GM12878 (cell line): ENCODE results near the gene WAS. TPM values are rescaled to one million over a fixed set of nuclear protein-coding genes. Genes with fewer than 3 reads are reported as not detected.

Experiments used
- ATAC-seq: fragments of 200-7000 bp; cut with Tn5 transposase; 3 replicates; pipeline ENCODE4 v1.9.1; 2020; ENCODE audit warnings: mild to moderate bottlenecking, moderate library complexity
- BruUV-seq: library from RNA; stranded (reverse); fragments of 400-500 nt; replicated peaks from 2 replicates; lab custom pipeline; 2021; lab: Mats Ljungman, UMichigan
- CTCF ChIA-PET: fragments of 300-600 bp; sonication (Branson Sonifier 250); formaldehyde crosslinking; extraction: SDS; loops from one replicate; lab custom pipeline; 2021; ENCODE audit warnings: inconsistent platforms; lab: Yijun Ruan, JAX
- POLR2A ChIA-PET: fragments of 350-600 bp; formaldehyde crosslinking; extraction: SDS; loops from one replicate; lab custom pipeline; 2021; ENCODE audit warnings: inconsistent platforms; lab: Charles Lee
- RAD21 ChIA-PET: fragments of 300-600 bp; sonication (Branson Sonifier 250); formaldehyde crosslinking; loops from one replicate; lab custom pipeline; 2023; ENCODE audit warnings: antibody characterized with exemption; ENCODE audit not compliant: unreplicated experiment; lab: Charles Lee
- SMC1A ChIA-PET: fragments of 300-600 bp; sonication (Branson Sonifier 250); formaldehyde crosslinking; loops from one replicate; lab custom pipeline; 2023; ENCODE audit not compliant: unreplicated experiment, uncharacterized antibody; lab: Charles Lee
- DNase-seq: peaks from one replicate; pipeline ENCODE4 v3.0.0-alpha.2; 2011; ENCODE audit warnings: low read depth, low spot score
- FAIRE-seq: peaks from 3 replicates; lab custom pipeline; 2011; peaks lifted over from hg19 to GRCh38; lab: Jason Lieb, UNC
- H2AFZ ChIP-seq: 2 replicates; pipeline ENCODE4 v1.6.0; 2011; ENCODE audit warnings: low read depth, low read length, control low read depth; ENCODE audit not compliant: control insufficient read depth
- H3K27ac ChIP-seq: 2 replicates; pipeline ENCODE4 v1.5.1; 2011; ENCODE audit warnings: control low read depth; ENCODE audit not compliant: control insufficient read depth, insufficient read depth
- H3K27me3 ChIP-seq, 2 experiments: replicated peaks in 1 of 2; 2 replicates each; pipeline versions ENCODE4 v1.6.0 to v1.6.1; 2011; ENCODE audit warnings: low read length in 1 of 2; ENCODE audit not compliant: control insufficient read depth in 2 of 2, insufficient read depth in 2 of 2
- H3K36me3 ChIP-seq, 2 experiments: 2 replicates each; pipeline ENCODE4 v1.5.1; 2011; ENCODE audit warnings: low read length in 1 of 2; ENCODE audit not compliant: control insufficient read depth in 2 of 2, insufficient read depth in 2 of 2
- H3K4me1 ChIP-seq: 2 replicates; pipeline ENCODE4 v1.6.1; 2011; ENCODE audit warnings: mild to moderate bottlenecking, low read length, moderate library complexity, mixed read lengths; ENCODE audit not compliant: control insufficient read depth, insufficient read depth
- H3K4me2 ChIP-seq: 2 replicates; pipeline ENCODE4 v1.6.0; 2011; ENCODE audit warnings: control low read depth; ENCODE audit not compliant: control insufficient read depth, insufficient read depth
- H3K4me3 ChIP-seq: fragments of 200-600 bp; sonication (generic); 2 replicates; pipeline ENCODE4 v1.5.1; 2016
- H3K79me2 ChIP-seq: 2 replicates; pipeline ENCODE4 v1.6.0; 2011; ENCODE audit warnings: low read length; ENCODE audit not compliant: control insufficient read depth, insufficient read depth
- H3K9ac ChIP-seq: 2 replicates; pipeline ENCODE4 v1.8.0; 2011; ENCODE audit warnings: low read length, control low read depth, mixed read lengths; ENCODE audit not compliant: control insufficient read depth, insufficient read depth
- H3K9me3 ChIP-seq: replicated peaks from 3 replicates; pipeline ENCODE4 v1.5.1; 2011; ENCODE audit warnings: mild to moderate bottlenecking, low read length; ENCODE audit not compliant: control insufficient read depth, insufficient read depth
- H4K20me1 ChIP-seq: 2 replicates; pipeline ENCODE4 v1.6.0; 2011; ENCODE audit not compliant: control insufficient read depth, insufficient read depth
- KAT2A ChIP-seq: conservative IDR thresholded peaks from 2 replicates; pipeline ENCODE4 v1.6.1; 2011; ENCODE audit warnings: low read depth, low read length; ENCODE audit not compliant: control insufficient read depth
- MLLT1 ChIP-seq: fragments of 450-650 bp; IDR thresholded peaks from 2 replicates; pipeline ENCODE4 v1.6.1; 2016; ENCODE audit warnings: mild to moderate bottlenecking
- RUNX3 ChIP-seq: IDR thresholded peaks from 2 replicates; pipeline ENCODE4 v1.6.1; 2012; ENCODE audit warnings: low read length, inconsistent platforms
- SKIL ChIP-seq: fragments of 450-650 bp; IDR thresholded peaks from 2 replicates; pipeline ENCODE4 v1.6.1; 2017; ENCODE audit warnings: mild to moderate bottlenecking, low read depth, inconsistent platforms; ENCODE audit not compliant: poor library complexity, severe bottlenecking
- SREBF2 ChIP-seq: IDR thresholded peaks from 2 replicates; pipeline ENCODE4 v1.6.1; 2012; ENCODE audit warnings: mild to moderate bottlenecking, low read length
- WGBS: methylation state at CpG from one replicate; pipeline ENCODE4 v1.1.6; 2016; ENCODE audit warnings: low lambda C conversion rate; ENCODE audit not compliant: insufficient replicate concordance, insufficient coverage; ENCODE audit errors: missing lambda C conversion rate; 5-methylcytosine and 5-hydroxymethylcytosine counted together
- in situ Hi-C: fragments of 300-500 bp; cut with MboI; formaldehyde crosslinking; loops from 9 replicates; pipeline ENCODE4 v1.14.3; 2018; ENCODE audit warnings: mixed read lengths
- intact Hi-C: fragments of 100-400 bp; cut with micrococcal nuclease; formaldehyde crosslinking; loops from one replicate; pipeline ENCODE4 v1.14.2; 2022; ENCODE audit not compliant: unreplicated experiment
- polyA plus RNA-seq, 11 experiments: library from polyadenylated mRNA; depleted of rRNA in 4 of 11; unstranded in 6 of 11; stranded (reverse) in 5 of 11; fragments of >200 nt; fragmentation: Nextera tagmentation in 4 of 11; fragmentation: Illumina TruSeq in 1 of 11; extraction: Ambion mirVana in 4 of 11; extraction: Trizol in 1 of 11; gene quantifications; 1 replicate in 1 of 11; 2 replicates in 10 of 11; pipeline versions ENCODE4 v1.2.1 to v1.2.3, GENCODE V29; 2011 to 2016; ENCODE audit warnings: inconsistent platforms in 2 of 11, missing spikeins in 2 of 11, low read depth in 1 of 11
- total RNA-seq, 4 experiments: library from RNA; depleted of rRNA in 3 of 4; stranded (reverse); fragments of >200 nt in 3 of 4; fragmentation: Illumina TruSeq in 1 of 4; extraction: Trizol in 1 of 4; gene quantifications; 2 replicates each; pipeline versions ENCODE4 v1.2.1 to v1.2.3, GENCODE V29; 2013 to 2021

The WAS gene
- total and polyA plus RNA-seq, 10 of the 15 experiments (the other 5 are each of a cell fraction or from before 2014, with no cell fraction given), result 1.6 to 84.7 (median 23.0) TPM

DNA sequence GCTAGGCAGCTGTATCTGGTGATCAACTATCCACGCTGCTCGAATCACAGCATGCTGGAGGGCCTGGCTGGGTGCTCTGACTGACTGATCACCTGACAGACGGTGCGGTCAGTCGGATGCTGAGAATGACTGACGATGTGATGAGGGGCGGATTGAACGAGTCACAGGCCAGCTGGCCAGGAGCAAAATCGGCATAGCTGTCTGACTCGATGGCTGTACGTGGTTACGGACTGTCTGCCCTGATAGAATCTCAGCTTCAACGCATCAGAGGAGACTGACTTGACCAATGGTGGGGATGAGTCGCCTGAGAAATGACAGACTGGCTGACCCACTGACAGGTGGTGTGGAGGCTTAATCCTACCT lies 11.9 kb downstream of the WAS start:
- FAIRE-seq, result peak; percentile 72
- no peaks in the 10 kb centered on the region for H4K20me1 ChIP-seq
- H3K4me1 ChIP-seq, result peaks cover 6% of the 10 kb centered on the region
- H3K79me2 ChIP-seq, result peaks cover 14% of the 10 kb centered on the region
- H3K9me3 ChIP-seq, result no peaks in the 10 kb centered on the region; the same call in 2 of the 3 replicates
- peak overlapping the region; percentile 87 for H3K4me2 ChIP-seq
- DNase-seq, result no peak
- POLR2A ChIA-PET, result interaction anchor here (1.2 to 2.0 kb wide), 5 partner anchors 12 to 242 kb away, joined by 3 to 9 read pairs (median 5); partner anchors contain the start of gene WAS
- SMC1A ChIA-PET, result interaction anchor here (1.4 kb wide), 1 partner anchor 47 kb away, joined by 5 read pairs; no protein-coding TSS in a partner anchor
- in situ Hi-C loops (no loop called here), intact Hi-C loops (loop anchor here (5.0 kb wide), 2 partner anchors 107 to 217 kb away; partner anchors contain the start of genes HDAC6 and SLC35A2)
- RAD21 ChIA-PET, result interaction anchor here (1.6 kb wide), 1 partner anchor 11 kb away, joined by 3 read pairs; the partner anchor contains the start of gene WAS
- BruUV-seq, result no TSS peak
- peak overlapping the region; percentile 73 for H3K9ac ChIP-seq
- H3K27me3 ChIP-seq, result no peaks in the 10 kb centered on the region
- H3K27ac ChIP-seq, result no peak overlapping the region
- ATAC-seq, result no peak
- H2AFZ ChIP-seq, result peak overlapping the region; percentile 37
- H3K4me3 ChIP-seq, result no peak overlapping the region
- CTCF ChIA-PET, result interaction anchor here (0.9 kb wide), 1 partner anchor 47 kb away, joined by 3 read pairs; no protein-coding TSS in a partner anchor
- TF ChIP-seq RUNX3 (0 out of 2 replicates have a peak, but pooled peaks have one; percentile 8), MLLT1 (peak; percentile 83), SREBF2 (no peak)
- 69% methylated on average over 14 of the region's 14 CpGs for WGBS
- H3K36me3 ChIP-seq, result peaks cover 0 to 1% of the 10 kb centered on the region in 2 experiments; a peak in 1 of 4 replicates

DNA sequence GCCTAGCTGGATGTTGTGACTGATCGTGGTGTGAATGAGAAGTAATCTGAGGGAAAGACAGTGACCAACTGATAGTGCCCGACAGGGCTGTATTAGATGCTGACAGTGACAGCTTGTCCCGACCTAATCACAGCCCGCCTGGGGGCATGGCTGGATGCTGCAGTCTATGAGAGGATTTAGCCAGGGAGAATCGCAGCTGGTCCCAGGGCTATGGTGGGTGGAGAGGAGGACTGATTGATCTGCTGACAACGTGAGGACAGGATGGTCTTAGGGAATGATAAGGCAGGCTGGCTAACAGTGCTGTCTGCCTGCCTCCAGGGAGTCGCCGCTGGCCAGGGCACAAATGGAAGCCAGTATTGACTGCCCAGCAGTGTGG lies 12.3 kb downstream of the WAS start:
- CTCF ChIA-PET, result interaction anchor here (0.9 kb wide), 1 partner anchor 48 kb away, joined by 3 read pairs; no protein-coding TSS in a partner anchor
- no TSS peak for BruUV-seq
- peaks cover 6% of the 10 kb centered on the region for H3K4me1 ChIP-seq
- intact Hi-C loops, result loop anchor here (2.0 to 5.0 kb wide), 3 partner anchors 19 to 216 kb away; partner anchors contain the start of genes HDAC6 and SLC35A2
- peak overlapping the region; percentile 73 for H3K9ac ChIP-seq
- peaks cover 1 to 5% of the 10 kb centered on the region in 2 experiments; a peak in 2 of 4 replicates for H3K36me3 ChIP-seq
- SMC1A ChIA-PET, result interaction anchor here (1.0 to 1.4 kb wide), 3 partner anchors 11 to 48 kb away, joined by 3 to 5 read pairs (median 5); partner anchors contain the start of gene WAS
- TF ChIP-seq SKIL, result no peak
- no peak for TF ChIP-seq KAT2A
- TF ChIP-seq MLLT1, result 0 out of 2 replicates have a peak, but pooled peaks have one; percentile 0
- TF ChIP-seq, all 136 proteins: peak for 1
- H2AFZ ChIP-seq, result peak overlapping the region; percentile 40
- FAIRE-seq (no peak), DNase-seq (no peak), ATAC-seq (peak; percentile 3)
- ChIA-PET RAD21 (interaction anchor here (1.6 kb wide), 1 partner anchor 12 kb away, joined by 3 read pairs; the partner anchor contains the start of gene WAS), POLR2A (interaction anchor here (1.2 to 2.0 kb wide), 5 partner anchors 12 to 241 kb away, joined by 3 to 9 read pairs (median 5); partner anchors contain the start of gene WAS)
- no peaks in the 10 kb centered on the region; the same call in 2 of the 3 replicates for H3K9me3 ChIP-seq
- H4K20me1 ChIP-seq, result no peaks in the 10 kb centered on the region
- H3K27ac ChIP-seq, result peak overlapping the region; percentile 77
- H3K27me3 ChIP-seq, result no peaks in the 10 kb centered on the region
- peak overlapping the region; percentile 54; the same call in 1 of the 2 replicates for H3K4me3 ChIP-seq
- in situ Hi-C loops, result no loop called here
- peak overlapping the region; percentile 87 for H3K4me2 ChIP-seq
- peaks cover 14% of the 10 kb centered on the region for H3K79me2 ChIP-seq
- WGBS, result 29% methylated on average over 8 of the region's 8 CpGs
